ENCODE results near the gene MXD3. TPM values are rescaled to one million over a fixed set of nuclear protein-coding genes. Genes with fewer than 3 reads are reported as not detected.

The MXD3 gene
- total RNA-seq, 2 experiments from 2014 or later, result 81.3 to 130 TPM

DNA sequence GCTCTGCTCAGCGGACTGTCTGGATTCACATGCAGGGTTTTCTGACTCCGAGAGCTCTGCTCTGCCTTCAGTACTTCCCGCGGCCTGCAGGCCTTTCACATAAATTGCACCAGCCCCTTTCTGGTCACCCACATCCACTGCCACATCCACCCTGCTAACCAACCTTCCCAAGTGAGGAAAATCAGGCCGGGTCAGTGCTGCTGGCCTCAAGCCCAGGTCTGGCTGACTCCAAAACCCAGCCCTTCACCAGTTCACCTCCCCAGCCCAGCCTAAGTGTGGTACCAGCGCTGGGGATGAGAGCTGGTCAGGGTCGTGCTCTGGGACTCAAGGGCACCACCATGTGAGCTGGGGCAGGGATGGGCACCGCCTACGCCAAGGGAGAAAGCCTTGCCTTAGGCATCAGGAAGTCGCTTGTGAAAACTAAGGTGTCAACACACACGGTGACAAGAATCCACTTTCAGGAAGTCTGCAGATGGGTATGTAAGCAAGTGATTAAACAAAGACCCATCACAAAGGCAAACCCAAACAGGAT is 27.5 kb upstream of the MXD3 start:
- TF ChIP-seq EZH2phosphoT487 (IDR thresholded peaks at IDR 0.05; ENCODE audit: borderline replicate concordance, low read depth, low read length), result no peak
- TF ChIP-seq, protein P1, sequence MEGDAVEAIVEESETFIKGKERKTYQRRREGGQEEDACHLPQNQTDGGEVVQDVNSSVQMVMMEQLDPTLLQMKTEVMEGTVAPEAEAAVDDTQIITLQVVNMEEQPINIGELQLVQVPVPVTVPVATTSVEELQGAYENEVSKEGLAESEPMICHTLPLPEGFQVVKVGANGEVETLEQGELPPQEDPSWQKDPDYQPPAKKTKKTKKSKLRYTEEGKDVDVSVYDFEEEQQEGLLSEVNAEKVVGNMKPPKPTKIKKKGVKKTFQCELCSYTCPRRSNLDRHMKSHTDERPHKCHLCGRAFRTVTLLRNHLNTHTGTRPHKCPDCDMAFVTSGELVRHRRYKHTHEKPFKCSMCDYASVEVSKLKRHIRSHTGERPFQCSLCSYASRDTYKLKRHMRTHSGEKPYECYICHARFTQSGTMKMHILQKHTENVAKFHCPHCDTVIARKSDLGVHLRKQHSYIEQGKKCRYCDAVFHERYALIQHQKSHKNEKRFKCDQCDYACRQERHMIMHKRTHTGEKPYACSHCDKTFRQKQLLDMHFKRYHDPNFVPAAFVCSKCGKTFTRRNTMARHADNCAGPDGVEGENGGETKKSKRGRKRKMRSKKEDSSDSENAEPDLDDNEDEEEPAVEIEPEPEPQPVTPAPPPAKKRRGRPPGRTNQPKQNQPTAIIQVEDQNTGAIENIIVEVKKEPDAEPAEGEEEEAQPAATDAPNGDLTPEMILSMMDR (conservative IDR thresholded peaks at IDR 0.05; ENCODE audit: low read length), result no peak
- H3K9me3 ChIP-seq (ENCODE audit: low read length), result no peaks in the 10 kb centered on the region
- H2AFZ ChIP-seq (ENCODE audit: low read length), result no peak overlapping the region
- peaks cover 39% of the 10 kb centered on the region for H3K79me2 ChIP-seq (ENCODE audit: insufficient read depth, low read depth, low read length)
- H3K27ac ChIP-seq (ENCODE audit: low read depth, low read length, poor library complexity, severe bottlenecking), result no peak overlapping the region
- intact Hi-C loops (cut with micrococcal nuclease; ENCODE audit: unreplicated experiment), result no loop called here
- BruUV-seq (replicated peaks), result no TSS peak
- DNase-seq (ENCODE audit: low spot score), result no peak
- no peak overlapping the region for H3K4me3 ChIP-seq (ENCODE audit: low read depth, low read length, poor library complexity, severe bottlenecking)
- peaks cover 93% of the 10 kb centered on the region for H3K36me3 ChIP-seq (ENCODE audit: insufficient read depth, low read length)
- no peaks in the 10 kb centered on the region for H4K20me1 ChIP-seq (ENCODE audit: insufficient read depth, low read length)
- H3K9me2 ChIP-seq (ENCODE audit: insufficient read depth, low read length), result no peaks in the 10 kb centered on the region
- ChIA-PET CTCF (ENCODE audit: unreplicated experiment) (no interaction called here), POLR2A (no interaction called here)
- H3K4me1 ChIP-seq (ENCODE audit: insufficient read depth, low read length, poor library complexity, severe bottlenecking), result peaks cover 3% of the 10 kb centered on the region
- H3K4me2 ChIP-seq (ENCODE audit: low read length), result no peak overlapping the region

DNA sequence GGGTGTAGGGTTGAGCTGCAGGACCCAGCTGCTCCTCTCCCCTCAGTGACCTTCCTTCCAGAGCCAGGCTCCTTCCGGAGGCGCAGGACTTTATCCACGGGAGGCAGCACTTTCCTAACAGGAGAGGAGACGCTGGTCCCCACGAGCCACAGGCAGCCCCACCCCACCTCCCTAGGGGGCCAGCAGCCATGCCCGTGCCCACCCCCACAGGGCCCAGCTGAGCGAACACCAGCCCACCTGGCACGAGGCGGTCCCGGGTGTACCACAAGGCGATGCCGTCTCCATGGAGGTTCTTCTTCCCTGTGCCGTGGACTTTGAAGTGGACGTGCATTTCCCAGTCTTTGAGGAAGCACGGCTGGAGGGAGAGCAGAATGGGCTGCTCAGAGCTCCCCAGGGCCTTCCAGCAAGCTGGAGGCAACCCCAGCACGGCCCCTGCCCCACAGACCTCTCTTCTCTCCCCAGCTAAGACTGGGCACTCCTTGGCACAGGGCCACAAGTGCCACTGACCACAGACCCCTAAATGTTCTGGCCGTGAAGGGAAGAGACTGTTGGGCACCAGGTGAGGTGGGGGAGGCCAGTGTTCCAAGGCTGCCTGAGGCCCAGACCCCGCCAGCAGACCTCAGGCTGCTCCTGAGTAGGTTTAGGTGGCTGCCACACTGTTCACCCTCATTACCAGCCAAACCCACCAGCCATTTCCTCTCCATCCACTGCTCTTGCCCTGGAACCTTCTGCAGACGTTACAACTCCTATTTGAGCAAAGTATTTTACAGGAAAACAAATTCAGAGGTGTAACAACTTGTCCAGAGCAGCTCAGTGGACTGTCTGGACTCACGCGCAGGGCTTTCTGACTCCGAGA is 26.8 kb upstream of the MXD3 start:
- Histone ChIP-seq H3K9me3 (ENCODE audit: low read length) (no peaks in the 10 kb centered on the region), H3K36me3 (ENCODE audit: insufficient read depth, low read length) (peaks cover 93% of the 10 kb centered on the region), H3K4me1 (ENCODE audit: insufficient read depth, low read length, poor library complexity, severe bottlenecking) (peaks cover 3% of the 10 kb centered on the region), H3K4me3 (ENCODE audit: low read depth, low read length, poor library complexity, severe bottlenecking) (no peak overlapping the region), H4K20me1 (ENCODE audit: insufficient read depth, low read length) (no peaks in the 10 kb centered on the region), H3K9me2 (ENCODE audit: insufficient read depth, low read length) (no peaks in the 10 kb centered on the region), H3K4me2 (ENCODE audit: low read length) (no peak overlapping the region), H2AFZ (ENCODE audit: low read length) (no peak overlapping the region), H3K27ac (ENCODE audit: low read depth, low read length, poor library complexity, severe bottlenecking) (no peak overlapping the region), H3K79me2 (ENCODE audit: insufficient read depth, low read depth, low read length) (peaks cover 32% of the 10 kb centered on the region)
- ChIA-PET POLR2A (no interaction called here), CTCF (ENCODE audit: unreplicated experiment) (no interaction called here)
- no peak for DNase-seq (ENCODE audit: low spot score)
- no TSS peak for BruUV-seq (replicated peaks)
- intact Hi-C loops (cut with micrococcal nuclease; ENCODE audit: unreplicated experiment), result no loop called here
- TF ChIP-seq, protein P1 (conservative IDR thresholded peaks at IDR 0.05; ENCODE audit: low read length), result no peak
- TF ChIP-seq EZH2phosphoT487 (IDR thresholded peaks at IDR 0.05; ENCODE audit: borderline replicate concordance, low read depth, low read length), result no peak
